Mesenchymal stem cell (in vitro differentiated cells and primary cell): ENCODE measurements around the gene GFRA4.

Experiments used
- DNase-seq: peaks from one replicate; pipeline ENCODE4 v3.0.0-alpha.2; 2013
- H2AFZ ChIP-seq: one replicate; pipeline ENCODE4 v1.6.1; 2013; ENCODE audit warnings: low read depth, mild to moderate bottlenecking, control low read depth, inconsistent platforms, low read length, moderate library complexity
- H2AK5ac ChIP-seq: 2 replicates; pipeline ENCODE4 v1.6.1; 2013; ENCODE audit warnings: low read length, moderate library complexity, mild to moderate bottlenecking, inconsistent platforms; ENCODE audit not compliant: severe bottlenecking
- H2BK120ac ChIP-seq: one replicate; pipeline ENCODE4 v1.6.1; 2013; ENCODE audit warnings: low read depth, mild to moderate bottlenecking, inconsistent platforms, low read length, moderate library complexity
- H2BK12ac ChIP-seq, 2 experiments: one replicate each; pipeline ENCODE4 v1.6.1; 2013; ENCODE audit warnings: inconsistent platforms in 2 of 2, low read length in 2 of 2, mild to moderate bottlenecking in 2 of 2, moderate library complexity in 2 of 2, control low read depth in 1 of 2
- H2BK15ac ChIP-seq: one replicate; pipeline ENCODE4 v1.6.1; 2013; ENCODE audit warnings: mild to moderate bottlenecking, low read depth, inconsistent platforms; ENCODE audit not compliant: poor library complexity, severe bottlenecking
- H2BK5ac ChIP-seq: 2 replicates; pipeline ENCODE4 v1.6.1; 2013; ENCODE audit warnings: low read depth, mild to moderate bottlenecking, low read length, control low read depth, inconsistent platforms; ENCODE audit not compliant: poor library complexity, severe bottlenecking
- H3K14ac ChIP-seq, 2 experiments: one replicate each; pipeline ENCODE4 v1.6.1; 2013; ENCODE audit warnings: inconsistent platforms in 2 of 2, low read length in 2 of 2, control low read depth in 1 of 2, mild to moderate bottlenecking in 1 of 2, moderate library complexity in 1 of 2
- H3K18ac ChIP-seq, 2 experiments: one replicate each; pipeline ENCODE4 v1.6.1; 2013; ENCODE audit warnings: inconsistent platforms in 2 of 2, low read length in 2 of 2, control low read depth in 1 of 2, low read depth in 1 of 2, mild to moderate bottlenecking in 1 of 2
- H3K23ac ChIP-seq, 2 experiments: one replicate each; pipeline ENCODE4 v1.6.1; 2013; ENCODE audit warnings: inconsistent platforms in 2 of 2, low read length in 2 of 2, mild to moderate bottlenecking in 2 of 2, moderate library complexity in 2 of 2, control low read depth in 1 of 2
- H3K27ac ChIP-seq: 2 replicates; pipeline ENCODE4 v1.5.1; 2013; ENCODE audit warnings: mild to moderate bottlenecking, moderate library complexity, low read length, control low read depth, inconsistent platforms; ENCODE audit not compliant: poor library complexity, severe bottlenecking
- H3K27me3 ChIP-seq, 2 experiments: 2 replicates each; pipeline versions ENCODE4 v1.6.1 to v1.7.0; 2013; ENCODE audit warnings: low read length in 2 of 2, mild to moderate bottlenecking in 2 of 2, moderate library complexity in 2 of 2, control low read depth in 1 of 2, inconsistent platforms in 1 of 2; ENCODE audit not compliant: control insufficient read depth in 1 of 2, insufficient read depth in 1 of 2
- H3K36me3 ChIP-seq, 2 experiments: 2 replicates each; pipeline versions ENCODE4 v1.6.1 to v1.7.0; 2013; ENCODE audit warnings: low read length in 2 of 2, control low read depth in 1 of 2, inconsistent platforms in 1 of 2, low read depth in 1 of 2, mild to moderate bottlenecking in 1 of 2; ENCODE audit not compliant: insufficient read depth in 2 of 2, control insufficient read depth in 1 of 2
- H3K4ac ChIP-seq, 2 experiments: one replicate each; pipeline ENCODE4 v1.6.1; 2013; ENCODE audit warnings: inconsistent platforms in 2 of 2, low read length in 2 of 2, mild to moderate bottlenecking in 2 of 2, moderate library complexity in 2 of 2, control low read depth in 1 of 2, low read depth in 1 of 2
- H3K4me1 ChIP-seq: 2 replicates; pipeline ENCODE4 v1.6.1; 2013; ENCODE audit warnings: low read depth, low read length, control low read depth; ENCODE audit not compliant: control insufficient read depth, insufficient read depth
- H3K4me2 ChIP-seq: 2 replicates; pipeline ENCODE4 v1.6.1; 2013; ENCODE audit warnings: low read length, mild to moderate bottlenecking, inconsistent platforms; ENCODE audit not compliant: poor library complexity, severe bottlenecking
- H3K4me3 ChIP-seq, 2 experiments: 2 replicates each; pipeline versions ENCODE4 v1.5.1 to v1.7.0; 2013; ENCODE audit warnings: low read length in 2 of 2, mild to moderate bottlenecking in 2 of 2, control low read depth in 1 of 2, low read depth in 1 of 2; ENCODE audit not compliant: insufficient read depth in 1 of 2
- H3K79me1 ChIP-seq: replicated peaks from 2 replicates; pipeline ENCODE4 v1.6.1; 2013; ENCODE audit warnings: mild to moderate bottlenecking, control low read depth, low read length, inconsistent platforms; ENCODE audit not compliant: poor library complexity, severe bottlenecking
- H3K9ac ChIP-seq: 2 replicates; pipeline ENCODE4 v1.7.0; 2013; ENCODE audit warnings: mild to moderate bottlenecking, low read length, moderate library complexity
- H3K9me3 ChIP-seq: 2 replicates; pipeline ENCODE4 v1.7.0; 2013; ENCODE audit warnings: mild to moderate bottlenecking, low read length; ENCODE audit not compliant: control insufficient read depth
- H4K8ac ChIP-seq: one replicate; pipeline ENCODE4 v1.6.1; 2013; ENCODE audit warnings: inconsistent platforms, mild to moderate bottlenecking, low read length, moderate library complexity
- H4K91ac ChIP-seq: one replicate; pipeline ENCODE4 v1.6.1; 2013; ENCODE audit warnings: mild to moderate bottlenecking, low read length, inconsistent platforms
- WGBS: methylation state at CpG from one replicate; pipeline ENCODE4 v1.1.7; 2013; ENCODE audit warnings: mixed read lengths; 5-methylcytosine and 5-hydroxymethylcytosine counted together

Gene GFRA4

DNA sequence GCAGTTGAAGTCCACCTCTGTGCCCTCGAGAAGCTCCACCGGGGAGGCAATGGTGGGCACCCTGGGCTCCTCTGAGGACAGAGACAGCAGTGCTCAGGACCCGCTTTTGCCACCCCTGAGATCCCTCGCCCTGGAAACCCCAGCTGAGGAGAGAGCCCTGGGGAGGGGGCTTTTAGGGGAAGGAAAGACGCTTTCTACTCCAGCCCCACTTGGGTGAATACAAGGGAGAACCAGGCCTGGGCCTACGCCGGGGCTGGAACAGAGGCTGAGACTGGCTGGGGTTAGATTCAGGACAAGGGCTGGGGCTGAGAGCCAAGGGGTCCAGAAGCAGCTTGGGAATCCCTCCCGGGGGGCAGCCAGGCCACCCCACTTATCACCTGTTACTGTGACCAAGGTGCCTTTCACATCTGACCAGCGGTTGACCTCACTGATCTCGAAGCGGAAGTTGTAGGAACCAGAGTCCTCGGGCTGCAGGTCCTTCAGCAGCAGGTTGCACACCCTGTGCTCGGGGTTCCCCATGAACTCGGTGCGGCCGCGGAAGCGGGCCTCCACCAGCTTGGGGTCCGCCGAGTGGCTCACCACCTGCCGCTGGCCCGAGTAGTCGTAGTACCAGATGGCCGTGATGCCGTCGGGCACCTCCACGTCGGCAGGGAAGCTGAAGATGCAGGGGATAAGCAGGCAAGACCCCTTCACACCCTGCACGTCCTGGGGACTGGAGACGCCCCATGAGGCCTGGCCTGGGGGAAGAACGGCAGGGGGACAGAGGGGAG lies 43.0 kb upstream of the GFRA4 start:
- no peak overlapping the region for H2BK120ac ChIP-seq
- H4K8ac ChIP-seq: no peak overlapping the region
- no peak overlapping the region for H2BK12ac ChIP-seq
- no peak overlapping the region for H2AK5ac ChIP-seq
- no peak overlapping the region for H3K27ac ChIP-seq
- H3K79me1 ChIP-seq: no peaks in the 10 kb centered on the region
- H3K27me3 ChIP-seq: peaks cover 20 to 22% of the 10 kb centered on the region in 2 experiments
- no peak overlapping the region for H3K4me2 ChIP-seq
- no peak overlapping the region for H2BK15ac ChIP-seq
- no peak overlapping the region for H2BK5ac ChIP-seq
- no peak overlapping the region for H3K4ac ChIP-seq
- peaks cover 8% of the 10 kb centered on the region for H3K4me1 ChIP-seq
- WGBS: 91% methylated on average over 31 of the region's 31 CpGs
- no peak overlapping the region for H3K23ac ChIP-seq
- no peak overlapping the region for H3K18ac ChIP-seq
- H3K9ac ChIP-seq: no peak overlapping the region
- no peak overlapping the region for H3K4me3 ChIP-seq
- no peak overlapping the region for H3K14ac ChIP-seq
- H4K91ac ChIP-seq: no peak overlapping the region
- H3K36me3 ChIP-seq: no peaks in the 10 kb centered on the region
- H2AFZ ChIP-seq: no peak overlapping the region
- DNase-seq: no peak
- H3K9me3 ChIP-seq: no peaks in the 10 kb centered on the region

DNA sequence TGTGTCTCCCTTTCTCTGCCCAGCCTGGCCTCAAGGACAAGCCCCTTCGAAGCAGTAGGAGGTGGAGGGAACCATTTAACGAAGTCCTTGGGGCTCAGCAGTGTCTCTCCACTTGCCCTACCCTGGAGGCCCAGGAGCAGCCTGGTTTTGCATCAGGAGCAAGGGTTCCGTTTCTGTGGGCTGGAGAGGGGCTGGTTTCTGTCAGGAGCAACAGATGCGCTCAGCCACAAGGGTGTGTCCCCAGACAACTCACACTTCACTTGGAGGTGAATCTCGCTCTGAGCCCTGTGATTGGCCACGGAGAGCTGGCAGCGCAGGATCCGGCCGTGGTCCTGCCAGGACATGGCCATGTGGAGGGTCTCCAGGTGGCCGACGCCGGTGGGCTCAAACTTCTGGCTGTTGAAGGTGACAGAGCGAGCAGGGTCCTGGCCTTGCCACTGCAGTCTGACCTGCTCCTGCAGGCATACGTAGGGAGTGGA lies 42.3 kb upstream of the GFRA4 start:
- H4K91ac ChIP-seq: no peak overlapping the region
- 85% methylated on average over 14 of the region's 14 CpGs for WGBS
- DNase-seq: no peak

DNA sequence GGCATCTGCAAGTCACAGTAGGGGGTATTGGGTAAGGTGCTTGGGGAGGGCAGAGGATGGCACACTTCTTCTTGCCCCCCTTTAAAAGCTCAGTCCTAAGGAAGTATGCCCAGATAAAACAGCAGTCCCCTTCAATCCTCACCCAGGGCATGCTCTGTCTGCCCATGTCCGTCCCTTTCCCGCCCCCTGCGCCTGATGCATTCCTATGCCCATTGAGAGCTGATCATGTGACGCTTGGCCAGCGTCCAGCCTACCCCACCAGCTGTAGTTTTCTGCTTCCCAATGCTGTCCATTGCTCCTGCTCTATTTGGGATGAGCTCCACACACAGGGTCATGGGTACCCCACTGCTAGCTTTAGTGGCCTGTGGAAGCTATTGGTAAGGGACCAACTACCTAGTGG lies 40.9 kb upstream of the GFRA4 start:
- no peak overlapping the region for H3K14ac ChIP-seq
- H4K8ac ChIP-seq: no peak overlapping the region
- no peak overlapping the region for H4K91ac ChIP-seq
- H3K9me3 ChIP-seq: no peaks in the 10 kb centered on the region
- no peak overlapping the region for H3K4me2 ChIP-seq
- H2AFZ ChIP-seq: no peak overlapping the region
- no peaks in the 10 kb centered on the region for H3K79me1 ChIP-seq
- no peak overlapping the region for H2BK15ac ChIP-seq
- no peak overlapping the region for H2BK120ac ChIP-seq
- no peak for DNase-seq
- no peak overlapping the region for H3K4me3 ChIP-seq
- H3K23ac ChIP-seq: no peak overlapping the region
- H2BK12ac ChIP-seq: no peak overlapping the region
- H3K36me3 ChIP-seq: no peaks in the 10 kb centered on the region
- no peak overlapping the region for H2AK5ac ChIP-seq
- H2BK5ac ChIP-seq: no peak overlapping the region
- H3K27me3 ChIP-seq: peaks cover 21 to 23% of the 10 kb centered on the region in 2 experiments
- H3K9ac ChIP-seq: no peak overlapping the region
- H3K27ac ChIP-seq: no peak overlapping the region
- H3K4me1 ChIP-seq: no peaks in the 10 kb centered on the region
- 79% methylated on average over 5 of the region's 5 CpGs for WGBS
- H3K4ac ChIP-seq: no peak overlapping the region
- no peak overlapping the region for H3K18ac ChIP-seq

More for the DNA sequence above, 42.3 kb upstream of the GFRA4 start:
- Histone ChIP-seq H3K27me3 (peaks cover 21 to 23% of the 10 kb centered on the region in 2 experiments), H3K36me3 (no peaks in the 10 kb centered on the region), H3K4me2 (no peak overlapping the region), H3K4me1 (peaks cover 6% of the 10 kb centered on the region), H2BK12ac (no peak overlapping the region), H3K23ac (no peak overlapping the region), H3K9me3 (no peaks in the 10 kb centered on the region), H3K9ac (no peak overlapping the region), H2BK15ac (no peak overlapping the region), H3K79me1 (no peaks in the 10 kb centered on the region), H3K27ac (no peak overlapping the region), H2BK120ac (no peak overlapping the region), H2BK5ac (no peak overlapping the region), H3K4ac (no peak overlapping the region), H4K8ac (no peak overlapping the region), H2AFZ (no peak overlapping the region), H3K18ac (no peak overlapping the region), H3K4me3 (no peak overlapping the region), H3K14ac (no peak overlapping the region), H2AK5ac (no peak overlapping the region)

DNA sequence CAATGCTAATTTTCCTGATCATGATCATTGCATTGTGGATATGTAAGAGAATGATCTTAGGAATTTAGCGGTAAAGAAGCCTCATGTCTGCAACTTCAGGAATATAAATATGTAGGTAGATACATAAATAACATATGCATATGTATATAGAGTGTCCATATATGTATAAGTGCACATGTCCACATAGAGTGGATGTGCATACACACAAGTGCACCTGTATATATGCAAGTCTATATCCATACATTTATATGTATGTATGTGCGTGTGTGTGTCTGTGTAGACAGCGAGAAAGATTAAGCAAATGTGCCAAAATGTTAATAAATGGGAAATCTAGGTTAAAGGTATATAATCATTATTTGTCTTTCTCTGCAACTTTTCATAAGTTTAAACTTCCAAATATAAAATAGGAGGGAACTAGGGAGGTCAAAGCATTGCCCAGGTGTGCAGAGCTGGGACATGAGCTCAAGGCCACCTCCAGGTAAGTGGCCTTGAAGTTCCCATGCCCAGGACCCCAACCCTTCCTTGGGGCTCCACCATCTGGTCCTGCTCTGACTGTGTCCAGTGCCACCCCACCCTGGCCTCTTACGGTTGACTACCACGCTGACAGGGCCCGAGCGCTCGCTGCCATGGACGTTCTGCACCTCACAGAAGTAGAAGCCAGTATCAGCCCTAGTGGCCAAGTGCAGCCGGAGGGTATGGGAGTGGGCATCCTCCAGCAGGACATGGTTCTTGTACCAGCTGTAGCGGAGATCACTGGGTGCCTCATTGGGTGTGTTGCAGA lies 39.6 kb upstream of the GFRA4 start:
- no peak overlapping the region for H3K27ac ChIP-seq

More for the DNA sequence above, 39.6 kb upstream of the GFRA4 start:
- Histone ChIP-seq H3K4ac (no peak overlapping the region), H3K4me2 (no peak overlapping the region), H2BK15ac (no peak overlapping the region), H2BK12ac (no peak overlapping the region), H3K23ac (no peak overlapping the region), H3K9me3 (no peaks in the 10 kb centered on the region), H3K14ac (no peak overlapping the region), H2BK120ac (no peak overlapping the region), H3K9ac (no peak overlapping the region), H2AK5ac (no peak overlapping the region), H2BK5ac (no peak overlapping the region), H3K27me3 (peaks cover 20 to 23% of the 10 kb centered on the region in 2 experiments), H4K91ac (no peak overlapping the region), H3K79me1 (no peaks in the 10 kb centered on the region), H3K4me3 (no peak overlapping the region), H3K36me3 (no peaks in the 10 kb centered on the region), H4K8ac (no peak overlapping the region), H2AFZ (no peak overlapping the region), H3K18ac (no peak overlapping the region), H3K4me1 (no peaks in the 10 kb centered on the region)
- no peak for DNase-seq
- WGBS: 84% methylated on average over 9 of the region's 11 CpGs
